ENCODE measurements around the gene REST. TPM values are rescaled to one million over a fixed set of nuclear protein-coding genes. Genes with fewer than 3 reads are reported as not detected.

Gene REST, protein sequence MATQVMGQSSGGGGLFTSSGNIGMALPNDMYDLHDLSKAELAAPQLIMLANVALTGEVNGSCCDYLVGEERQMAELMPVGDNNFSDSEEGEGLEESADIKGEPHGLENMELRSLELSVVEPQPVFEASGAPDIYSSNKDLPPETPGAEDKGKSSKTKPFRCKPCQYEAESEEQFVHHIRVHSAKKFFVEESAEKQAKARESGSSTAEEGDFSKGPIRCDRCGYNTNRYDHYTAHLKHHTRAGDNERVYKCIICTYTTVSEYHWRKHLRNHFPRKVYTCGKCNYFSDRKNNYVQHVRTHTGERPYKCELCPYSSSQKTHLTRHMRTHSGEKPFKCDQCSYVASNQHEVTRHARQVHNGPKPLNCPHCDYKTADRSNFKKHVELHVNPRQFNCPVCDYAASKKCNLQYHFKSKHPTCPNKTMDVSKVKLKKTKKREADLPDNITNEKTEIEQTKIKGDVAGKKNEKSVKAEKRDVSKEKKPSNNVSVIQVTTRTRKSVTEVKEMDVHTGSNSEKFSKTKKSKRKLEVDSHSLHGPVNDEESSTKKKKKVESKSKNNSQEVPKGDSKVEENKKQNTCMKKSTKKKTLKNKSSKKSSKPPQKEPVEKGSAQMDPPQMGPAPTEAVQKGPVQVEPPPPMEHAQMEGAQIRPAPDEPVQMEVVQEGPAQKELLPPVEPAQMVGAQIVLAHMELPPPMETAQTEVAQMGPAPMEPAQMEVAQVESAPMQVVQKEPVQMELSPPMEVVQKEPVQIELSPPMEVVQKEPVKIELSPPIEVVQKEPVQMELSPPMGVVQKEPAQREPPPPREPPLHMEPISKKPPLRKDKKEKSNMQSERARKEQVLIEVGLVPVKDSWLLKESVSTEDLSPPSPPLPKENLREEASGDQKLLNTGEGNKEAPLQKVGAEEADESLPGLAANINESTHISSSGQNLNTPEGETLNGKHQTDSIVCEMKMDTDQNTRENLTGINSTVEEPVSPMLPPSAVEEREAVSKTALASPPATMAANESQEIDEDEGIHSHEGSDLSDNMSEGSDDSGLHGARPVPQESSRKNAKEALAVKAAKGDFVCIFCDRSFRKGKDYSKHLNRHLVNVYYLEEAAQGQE
- 51.1 and 62.0 TPM in 2 replicates for total RNA-seq

DNA sequence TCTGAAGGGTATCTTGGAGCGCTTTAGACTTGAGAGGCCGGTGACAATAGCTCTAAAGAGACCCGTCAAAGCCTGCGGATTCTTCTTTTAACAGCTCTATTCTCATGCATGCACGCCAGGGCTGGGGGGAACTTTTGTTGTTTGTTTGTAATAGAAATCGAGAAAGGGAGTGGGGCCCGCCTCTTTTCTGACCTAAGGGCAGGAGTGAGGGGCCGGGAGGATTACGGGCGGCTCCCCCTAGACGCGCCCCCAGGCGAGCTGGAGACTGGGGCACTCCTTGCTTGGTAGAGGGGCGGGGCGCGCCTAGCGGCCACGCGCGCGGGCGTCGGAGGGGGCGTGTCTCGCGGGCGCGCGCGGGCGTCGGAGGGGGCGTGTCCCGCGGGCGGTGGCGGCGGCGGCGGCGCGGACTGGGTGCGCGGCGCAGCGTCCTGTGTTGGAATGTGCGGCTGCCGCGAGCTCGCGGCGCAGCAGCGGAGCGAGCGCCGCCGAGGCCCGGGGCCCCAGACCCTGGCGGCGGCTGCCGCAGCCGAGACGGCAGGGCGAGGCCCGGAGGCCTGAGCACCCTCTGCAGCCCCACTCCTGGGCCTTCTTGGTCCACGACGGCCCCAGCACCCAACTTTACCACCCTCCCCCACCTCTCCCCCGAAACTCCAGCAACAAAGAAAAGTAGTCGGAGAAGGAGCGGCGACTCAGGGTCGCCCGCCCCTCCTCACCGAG lies at the start of gene REST:
Gene REST (plus strand): TSS at position 412 of the 717 bp plus-strand sequence. CDS start 2,739 bp downstream, outside the sequence.

GRCh38 chr4:56977321-56978012 lies 69.8 kb downstream of the REST start, which contains the start of gene NOA1:
TSS of gene NOA1 (minus strand) at chr4:56977606. CDS start at chr4:56977585, 21 bp downstream.

GRCh38 chr4:56978750-56979303 lies 71.1 kb downstream of the REST start, which contains the start of gene POLR2B:
TSS of gene POLR2B (plus strand) at chr4:56978896. CDS start at chr4:56978986, 90 bp downstream.

Small RNAs within 50 kb of the gene (small RNA-seq; reads per million reads assigned to genes)
- gene RNU6-998P: not detected

Other genes with a start within 250 kb of the REST start
- gene HOPX, start 226.6 kb upstream of the REST start, total RNA-seq: 1.6 and 5.6 TPM in 2 replicates
- gene SPINK2, start 86.2 kb upstream of the REST start, total RNA-seq: not detected in 2 replicates
- 21.2 and 23.0 TPM in 2 replicates for gene NOA1, start 69.7 kb downstream of the REST start, total RNA-seq
- gene POLR2B, start 71.0 kb downstream of the REST start, total RNA-seq: 101 and 118 TPM in 2 replicates
- gene IGFBP7, start 202.5 kb downstream of the REST start, total RNA-seq: 71.1 and 256 TPM in 2 replicates